Activated CD8-positive, alpha-beta memory T cell treated with anti-CD3 and anti-CD28 coated beads for 4 hours (primary cell): ENCODE results near the gene ZNF335.
"Not testable (repeated sequence)": the region's sequence is repeated elsewhere in the genome, so short reads cannot be mapped to it uniquely, and the experiment has no call there.

Experiments used
- DNase-seq, 2 donors: peaks; one replicate each; pipeline ENCODE4 v3.0.0-alpha.2; 2020; ENCODE audit warnings: low read depth in 2 of 2

Gene ZNF335

GRCh38 chr20:45934586-45935415, 37.2 kb downstream of the ZNF335 start, which contains the start of gene PCIF1:
Gene PCIF1, plus strand, starts transcription at chr20:45934683. Its CDS starts 4,317 bp downstream, at chr20:45939000.
- peak; percentile 96 to 97 for DNase-seq

- DNase-seq: peak in 1 of 2 donors; percentile 30
Measured at GRCh38 chr20:45934046-45934585, 37.9 kb downstream of the ZNF335 start.

- DNase-seq: peak; percentile 21 to 32
Measured at GRCh38 chr20:45933266-45934045, 38.5 kb downstream of the ZNF335 start.

- not testable (repeated sequence) for DNase-seq
Measured at GRCh38 chr20:45931680-45932079, 40.3 kb downstream of the ZNF335 start.

GRCh38 chr20:45927071-45927878, 44.7 kb downstream of the ZNF335 start:
- no peak for DNase-seq

GRCh38 chr20:45926731-45927070, 45.3 kb downstream of the ZNF335 start:
- no peak for DNase-seq

GRCh38 chr20:45925821-45926506, 46.0 kb downstream of the ZNF335 start:
- DNase-seq: no peak

- DNase-seq: no peak
Measured at GRCh38 chr20:45924391-45925261, 47.4 kb downstream of the ZNF335 start.

GRCh38 chr20:45921337-45922189, 50.4 kb downstream of the ZNF335 start:
- no peak for DNase-seq

GRCh38 chr20:45920462-45921336, 51.3 kb downstream of the ZNF335 start:
- DNase-seq: no peak

GRCh38 chr20:45919542-45920399, 52.2 kb downstream of the ZNF335 start:
- no peak for DNase-seq

GRCh38 chr20:45918779-45919537, 53.0 kb downstream of the ZNF335 start:
- no peak for DNase-seq

- no peak for DNase-seq
Measured at GRCh38 chr20:45918182-45918737, 53.7 kb downstream of the ZNF335 start.

GRCh38 chr20:45917790-45918141, 54.2 kb downstream of the ZNF335 start:
- no peak for DNase-seq

GRCh38 chr20:45913116-45913515, 58.9 kb downstream of the ZNF335 start:
- no peak for DNase-seq

GRCh38 chr20:45912344-45912682, 59.7 kb downstream of the ZNF335 start:
- no peak for DNase-seq
